Cardiac fibroblast (primary cell): Measurements from ENCODE around the gene TRAF2.

Source experiments
- DNase-seq, 2 donors: peaks; one replicate each; pipeline versions ENCODE4 v3.0.0 to v3.0.0-alpha.2; 2010; ENCODE audit warnings: low read depth in 2 of 2
- H3K4me3 ChIP-seq, 2 donors: replicated peaks in 1 of 2; 1 replicate in 1 of 2; 2 replicates in 1 of 2; pipeline ENCODE4 v1.5.1; 2011; ENCODE audit warnings: low read depth in 2 of 2, low read length in 2 of 2, mild to moderate bottlenecking in 2 of 2, moderate library complexity in 1 of 2
- CTCF ChIP-seq: IDR thresholded peaks from one replicate; pipeline ENCODE4 v1.5.1; 2011; ENCODE audit warnings: low read depth, mild to moderate bottlenecking, low read length, inconsistent platforms

The TRAF2 gene

GRCh38 chr9:136949239-136949816 lies 63.0 kb downstream of the TRAF2 start:
- no peak for DNase-seq
- peak overlapping the region; percentile 42 to 51 for H3K4me3 ChIP-seq

GRCh38 chr9:136949817-136950655 lies 63.7 kb downstream of the TRAF2 start:
- peak overlapping the region; percentile 42 to 51 for H3K4me3 ChIP-seq
- TF ChIP-seq CTCF: no peak
- DNase-seq: peak; percentile 82 to 83

More at GRCh38 chr9:136949239-136949816, 63.0 kb downstream of the TRAF2 start:
- no peak for TF ChIP-seq CTCF

GRCh38 chr9:136950656-136951276 lies 64.5 kb downstream of the TRAF2 start:
- TF ChIP-seq CTCF: no peak
- no peak overlapping the region for H3K4me3 ChIP-seq
- no peak for DNase-seq

GRCh38 chr9:136951541-136952320 lies 65.4 kb downstream of the TRAF2 start, which contains the start of gene LCN12:
LCN12 (plus strand) TSS chr9:136952273; CDS start chr9:136952328, 55 bp downstream.
- DNase-seq: no peak
- no peak within 1 kb of the TSS for H3K4me3 ChIP-seq
- no peak for TF ChIP-seq CTCF

- TF ChIP-seq CTCF: no peak
- DNase-seq: no peak
These were observed 66.1 kb downstream of the TRAF2 start for GRCh38 chr9:136952321-136952850.

More at GRCh38 chr9:136952321-136952850, 66.1 kb downstream of the TRAF2 start:
- H3K4me3 ChIP-seq: no peak overlapping the region
